Esophagus squamous epithelium (tissue), 4 donors: ENCODE data around the gene CSMD2.

ENCODE experiments used
- CTCF ChIP-seq, 6 experiments: fragments of 450-650 bp in 4 of 6; fragments of 200-600 bp in 2 of 6; sonication (generic) in 2 of 6; IDR thresholded peaks; one replicate each; pipeline ENCODE4 v1.5.1; 2016 to 2019; ENCODE audit warnings: antibody characterized with exemption in 6 of 6, mild to moderate bottlenecking in 4 of 6, moderate library complexity in 4 of 6
- POLR2A ChIP-seq, 4 donors: fragments of 450-650 bp; IDR thresholded peaks; one replicate each; pipeline ENCODE4 v1.6.1; 2017; ENCODE audit warnings: antibody characterized with exemption in 4 of 4, mild to moderate bottlenecking in 4 of 4, moderate library complexity in 3 of 4

- TF ChIP-seq CTCF (IDR thresholded peaks at IDR 0.05) (no peak), POLR2A (IDR thresholded peaks at IDR 0.05) (no peak)
Observed at GRCh38 chr1:33560680-33561079, 604.4 kb downstream of the CSMD2 start.
